Duodenal mucosa (tissue), 2 donors: ENCODE data around the gene ENOSF1.
"Not testable (repeated sequence)": the region's sequence is repeated elsewhere in the genome, so short reads cannot be mapped to it uniquely, and the experiment has no call there.

Experiments used
- H3K27ac ChIP-seq: one replicate; pipeline ENCODE4 v1.7.0; 2013; ENCODE audit warnings: low read depth, low read length
- H3K27me3 ChIP-seq, 2 donors: one replicate each; pipeline ENCODE4 v1.7.0; 2013; ENCODE audit warnings: low read length in 2 of 2, control low read depth in 1 of 2; ENCODE audit not compliant: insufficient read depth in 2 of 2, control insufficient read depth in 1 of 2
- H3K36me3 ChIP-seq, 2 donors: one replicate each; pipeline ENCODE4 v1.7.0; 2013; ENCODE audit warnings: low read length in 2 of 2, control low read depth in 1 of 2; ENCODE audit not compliant: insufficient read depth in 2 of 2, control insufficient read depth in 1 of 2
- H3K4me1 ChIP-seq, 2 donors: one replicate each; pipeline ENCODE4 v1.7.0; 2013; ENCODE audit warnings: low read length in 2 of 2, control low read depth in 1 of 2; ENCODE audit not compliant: insufficient read depth in 2 of 2, control insufficient read depth in 1 of 2
- H3K4me3 ChIP-seq, 2 donors: one replicate each; pipeline ENCODE4 v1.7.0; 2013; ENCODE audit warnings: low read length in 2 of 2, low read depth in 1 of 2
- H3K9ac ChIP-seq, 2 donors: one replicate each; pipeline ENCODE4 v1.7.0; 2013; ENCODE audit warnings: low read length in 2 of 2, low read depth in 1 of 2
- H3K9me3 ChIP-seq, 2 donors: one replicate each; pipeline ENCODE4 v1.7.0; 2013; ENCODE audit warnings: low read length in 2 of 2, control low read depth in 1 of 2; ENCODE audit not compliant: control insufficient read depth in 1 of 2

Gene ENOSF1

GRCh38 chr18:712401-713134 lies at the start of gene ENOSF1:
TSS of gene ENOSF1 (minus strand) at chr18:712630. CDS start at chr18:712587, 43 bp downstream.
- Histone ChIP-seq H3K9me3 (no peaks in the 10 kb centered on the region), H3K9ac (peak within 1 kb of the TSS; percentile 67 to 73), H3K27me3 (no peaks in the 10 kb centered on the region), H3K4me3 (peak within 1 kb of the TSS; percentile 84 to 88), H3K36me3 (peaks cover 2 to 3% of the 10 kb centered on the region in 2 donors), H3K27ac (peak within 1 kb of the TSS; percentile 60), H3K4me1 (peaks cover 10 to 22% of the 10 kb centered on the region in 2 donors)

GRCh38 chr18:759864-760263 lies 47.4 kb upstream of the ENOSF1 start:
- H3K36me3 ChIP-seq, H3K9ac ChIP-seq, H3K9me3 ChIP-seq, H3K4me3 ChIP-seq, H3K27ac ChIP-seq, H3K4me1 ChIP-seq, H3K27me3 ChIP-seq: not testable (repeated sequence)

GRCh38 chr18:755506-755905 lies 43.1 kb upstream of the ENOSF1 start:
- no peak overlapping the region for H3K9ac ChIP-seq
- H3K27ac ChIP-seq, result no peak overlapping the region
- H3K27me3 ChIP-seq, result no peaks in the 10 kb centered on the region
- peaks cover 5 to 13% of the 10 kb centered on the region in 2 donors for H3K36me3 ChIP-seq
- no peak overlapping the region for H3K4me3 ChIP-seq
- no peaks in the 10 kb centered on the region for H3K4me1 ChIP-seq
- H3K9me3 ChIP-seq, result no peaks in the 10 kb centered on the region

GRCh38 chr18:754656-755055 lies 42.2 kb upstream of the ENOSF1 start:
- peaks cover 9 to 16% of the 10 kb centered on the region in 2 donors for H3K36me3 ChIP-seq

GRCh38 chr18:750456-750855 lies 38.0 kb upstream of the ENOSF1 start:
- no peak overlapping the region for H3K4me3 ChIP-seq
- H3K27ac ChIP-seq, result no peak overlapping the region
- H3K4me1 ChIP-seq, result no peaks in the 10 kb centered on the region
- no peak overlapping the region for H3K9ac ChIP-seq
- H3K36me3 ChIP-seq, result peaks cover 14 to 33% of the 10 kb centered on the region in 2 donors
- no peaks in the 10 kb centered on the region for H3K27me3 ChIP-seq
- no peaks in the 10 kb centered on the region for H3K9me3 ChIP-seq

More at GRCh38 chr18:754656-755055, 42.2 kb upstream of the ENOSF1 start:
- Histone ChIP-seq H3K27me3 (no peaks in the 10 kb centered on the region), H3K27ac (no peak overlapping the region), H3K9me3 (no peaks in the 10 kb centered on the region), H3K4me3 (no peak overlapping the region), H3K4me1 (no peaks in the 10 kb centered on the region), H3K9ac (no peak overlapping the region)

- peaks cover 12 to 46% of the 10 kb centered on the region in 2 donors for H3K36me3 ChIP-seq
- no peaks in the 10 kb centered on the region for H3K27me3 ChIP-seq
- H3K4me1 ChIP-seq, result no peaks in the 10 kb centered on the region
- H3K9me3 ChIP-seq, result no peaks in the 10 kb centered on the region
- H3K27ac ChIP-seq, result no peak overlapping the region
- H3K9ac ChIP-seq, result no peak overlapping the region
- no peak overlapping the region for H3K4me3 ChIP-seq
Observed at GRCh38 chr18:744832-745597, 32.6 kb upstream of the ENOSF1 start.

GRCh38 chr18:741931-742512 lies 29.6 kb upstream of the ENOSF1 start:
- Histone ChIP-seq H3K4me1 (no peaks in the 10 kb centered on the region), H3K36me3 (peaks cover 14 to 37% of the 10 kb centered on the region in 2 donors), H3K27ac (no peak overlapping the region), H3K9me3 (no peaks in the 10 kb centered on the region), H3K27me3 (no peaks in the 10 kb centered on the region), H3K9ac (no peak overlapping the region), H3K4me3 (no peak overlapping the region)

- Histone ChIP-seq H3K4me1 (no peaks in the 10 kb centered on the region), H3K4me3 (no peak overlapping the region), H3K27ac (no peak overlapping the region), H3K36me3 (peaks cover 9 to 14% of the 10 kb centered on the region in 2 donors), H3K9ac (no peak overlapping the region), H3K9me3 (no peaks in the 10 kb centered on the region), H3K27me3 (no peaks in the 10 kb centered on the region)
Observed at GRCh38 chr18:732371-732770, 19.9 kb upstream of the ENOSF1 start.

- Histone ChIP-seq H3K9me3 (no peaks in the 10 kb centered on the region), H3K27me3 (no peaks in the 10 kb centered on the region), H3K4me1 (no peaks in the 10 kb centered on the region), H3K9ac (no peak overlapping the region), H3K36me3 (peaks cover 7 to 9% of the 10 kb centered on the region in 2 donors), H3K27ac (no peak overlapping the region), H3K4me3 (no peak overlapping the region)
Observed at GRCh38 chr18:731185-731584, 18.8 kb upstream of the ENOSF1 start.

- H3K36me3 ChIP-seq, result peaks cover 4 to 5% of the 10 kb centered on the region in 2 donors
- no peaks in the 10 kb centered on the region for H3K4me1 ChIP-seq
- H3K9ac ChIP-seq, result no peak overlapping the region
- no peaks in the 10 kb centered on the region for H3K9me3 ChIP-seq
- no peaks in the 10 kb centered on the region for H3K27me3 ChIP-seq
- H3K27ac ChIP-seq, result no peak overlapping the region
- no peak overlapping the region for H3K4me3 ChIP-seq
Observed at GRCh38 chr18:730692-731091, 18.3 kb upstream of the ENOSF1 start.
